Measurements from ENCODE around the gene ZNF536.

Gene ZNF536

GRCh38 chr19:30376272-30376671 lies 4.1 kb downstream of the ZNF536 start:
- H3K27me3 ChIP-seq (ENCODE audit: control insufficient read depth in 1 of 2, insufficient read depth in 2 of 2, low read length in 2 of 2): peaks cover 11 to 25% of the 10 kb centered on the region in 2 donors
- no peak overlapping the region for H3K9ac ChIP-seq (ENCODE audit: low read length in 2 of 2)
- no peaks in the 10 kb centered on the region for H3K36me3 ChIP-seq (ENCODE audit: control insufficient read depth in 2 of 2, insufficient read depth in 2 of 2, low read length in 2 of 2)
- H3K4me1 ChIP-seq (ENCODE audit: control insufficient read depth, insufficient read depth, low read length): no peaks in the 10 kb centered on the region
- H3K9me3 ChIP-seq (ENCODE audit: control insufficient read depth in 2 of 2, low read length in 2 of 2): peaks cover 0 to 3% of the 10 kb centered on the region in 2 donors
- H3K27ac ChIP-seq (ENCODE audit: low read length): no peak overlapping the region
- no peak overlapping the region for H3K4me3 ChIP-seq (ENCODE audit: low read length in 2 of 2)

GRCh38 chr19:30376826-30377425 lies 4.7 kb downstream of the ZNF536 start:
- Histone ChIP-seq H3K27ac (ENCODE audit: low read length) (no peak overlapping the region), H3K4me3 (ENCODE audit: low read length in 2 of 2) (no peak overlapping the region), H3K9ac (ENCODE audit: low read length in 2 of 2) (no peak overlapping the region), H3K27me3 (ENCODE audit: control insufficient read depth in 1 of 2, insufficient read depth in 2 of 2, low read length in 2 of 2) (peaks cover 11 to 25% of the 10 kb centered on the region in 2 donors), H3K4me1 (ENCODE audit: control insufficient read depth, insufficient read depth, low read length) (no peaks in the 10 kb centered on the region), H3K36me3 (ENCODE audit: control insufficient read depth in 2 of 2, insufficient read depth in 2 of 2, low read length in 2 of 2) (no peaks in the 10 kb centered on the region), H3K9me3 (ENCODE audit: control insufficient read depth in 2 of 2, low read length in 2 of 2) (peaks cover 0 to 3% of the 10 kb centered on the region in 2 donors)

DNA sequence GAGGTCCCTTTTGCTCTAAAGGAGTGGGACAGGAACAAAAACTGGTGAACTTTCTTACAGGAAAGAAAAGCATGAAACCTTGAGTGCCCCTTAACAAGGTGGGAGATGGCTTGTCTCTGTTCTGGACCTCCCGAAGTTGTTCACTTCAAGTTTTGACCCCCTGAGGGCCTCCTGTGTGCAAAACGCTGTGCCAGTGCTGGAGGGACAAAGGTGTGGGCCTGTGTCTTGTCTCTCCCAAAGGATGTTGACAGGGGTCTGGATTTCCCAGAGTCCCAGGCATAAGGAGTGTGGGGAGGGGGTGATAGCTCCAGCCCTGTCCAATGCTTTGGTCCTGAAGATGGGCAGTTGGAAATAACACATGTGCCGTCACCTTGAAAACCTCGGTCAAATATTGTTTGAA lies 6.5 kb downstream of the ZNF536 start:
- no peak overlapping the region for H3K9ac ChIP-seq (ENCODE audit: low read length in 2 of 2)
- H3K9me3 ChIP-seq (ENCODE audit: control insufficient read depth in 2 of 2, low read length in 2 of 2): peaks cover 0 to 3% of the 10 kb centered on the region in 2 donors
- H3K27me3 ChIP-seq (ENCODE audit: control insufficient read depth in 1 of 2, insufficient read depth in 2 of 2, low read length in 2 of 2): peaks cover 11 to 23% of the 10 kb centered on the region in 2 donors
- H3K4me3 ChIP-seq (ENCODE audit: low read length in 2 of 2): no peak overlapping the region
- no peak overlapping the region for H3K27ac ChIP-seq (ENCODE audit: low read length)
- no peaks in the 10 kb centered on the region for H3K4me1 ChIP-seq (ENCODE audit: control insufficient read depth, insufficient read depth, low read length)
- H3K36me3 ChIP-seq (ENCODE audit: control insufficient read depth in 2 of 2, insufficient read depth in 2 of 2, low read length in 2 of 2): no peaks in the 10 kb centered on the region

- Histone ChIP-seq H3K27me3 (ENCODE audit: control insufficient read depth in 1 of 2, insufficient read depth in 2 of 2, low read length in 2 of 2) (peaks cover 11 to 16% of the 10 kb centered on the region in 2 donors), H3K36me3 (ENCODE audit: control insufficient read depth in 2 of 2, insufficient read depth in 2 of 2, low read length in 2 of 2) (no peaks in the 10 kb centered on the region), H3K4me1 (ENCODE audit: control insufficient read depth, insufficient read depth, low read length) (no peaks in the 10 kb centered on the region), H3K9ac (ENCODE audit: low read length in 2 of 2) (no peak overlapping the region), H3K27ac (ENCODE audit: low read length) (no peak overlapping the region), H3K9me3 (ENCODE audit: control insufficient read depth in 2 of 2, low read length in 2 of 2) (peaks cover 0 to 3% of the 10 kb centered on the region in 2 donors), H3K4me3 (ENCODE audit: low read length in 2 of 2) (no peak overlapping the region)
Measured at GRCh38 chr19:30379841-30380610, 7.8 kb downstream of the ZNF536 start.

DNA sequence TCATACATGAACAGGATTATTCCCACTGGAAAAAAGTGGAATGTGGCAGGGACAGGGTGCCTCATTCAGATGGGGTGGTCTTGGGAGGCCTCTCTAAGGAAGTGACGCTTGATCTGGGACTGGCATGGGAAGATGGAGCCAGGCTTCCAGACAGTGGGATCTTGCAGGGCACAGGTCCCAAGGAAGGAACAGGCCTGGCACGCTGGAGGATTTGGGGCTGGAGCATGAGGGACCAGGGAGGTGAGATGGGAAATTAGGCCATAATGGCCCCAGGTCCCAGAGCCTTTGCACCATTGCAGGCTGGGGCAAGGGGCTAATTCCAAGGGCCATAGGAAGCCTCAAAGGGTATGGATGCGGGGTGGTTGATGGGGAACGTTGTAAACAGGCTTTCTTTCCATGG lies 9.2 kb downstream of the ZNF536 start:
- H3K9ac ChIP-seq (ENCODE audit: low read length in 2 of 2): no peak overlapping the region
- H3K27ac ChIP-seq (ENCODE audit: low read length): no peak overlapping the region
- H3K9me3 ChIP-seq (ENCODE audit: control insufficient read depth in 2 of 2, low read length in 2 of 2): peaks cover 0 to 3% of the 10 kb centered on the region in 2 donors
- peaks cover 2 to 5% of the 10 kb centered on the region in 2 donors for H3K27me3 ChIP-seq (ENCODE audit: control insufficient read depth in 1 of 2, insufficient read depth in 2 of 2, low read length in 2 of 2)
- H3K4me1 ChIP-seq (ENCODE audit: control insufficient read depth, insufficient read depth, low read length): no peaks in the 10 kb centered on the region
- H3K4me3 ChIP-seq (ENCODE audit: low read length in 2 of 2): no peak overlapping the region
- no peaks in the 10 kb centered on the region for H3K36me3 ChIP-seq (ENCODE audit: control insufficient read depth in 2 of 2, insufficient read depth in 2 of 2, low read length in 2 of 2)

DNA sequence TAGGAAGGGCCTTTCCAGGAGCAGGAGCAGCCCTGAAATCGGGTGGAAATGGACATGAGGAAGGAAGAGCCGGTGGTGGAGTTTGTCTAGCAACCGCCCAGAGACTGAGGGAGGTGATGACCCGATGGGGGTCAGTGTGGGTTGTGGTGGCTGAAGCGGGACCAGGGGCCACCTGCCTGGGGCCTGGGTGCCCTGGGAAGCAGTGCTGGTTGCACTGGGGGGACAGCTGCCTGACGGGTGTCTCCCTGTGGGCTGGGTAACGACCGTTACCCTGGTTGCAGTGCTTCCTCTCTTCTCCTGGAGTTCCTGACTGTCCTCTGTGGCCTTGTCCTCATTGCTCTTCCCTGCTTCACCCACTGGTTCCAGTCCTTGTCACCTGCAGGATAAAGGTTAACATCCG lies 13.0 kb downstream of the ZNF536 start:
- no peaks in the 10 kb centered on the region for H3K4me1 ChIP-seq (ENCODE audit: control insufficient read depth, insufficient read depth, low read length)
- no peaks in the 10 kb centered on the region for H3K9me3 ChIP-seq (ENCODE audit: control insufficient read depth in 2 of 2, low read length in 2 of 2)
- no peak overlapping the region for H3K27ac ChIP-seq (ENCODE audit: low read length)
- no peaks in the 10 kb centered on the region for H3K36me3 ChIP-seq (ENCODE audit: control insufficient read depth in 2 of 2, insufficient read depth in 2 of 2, low read length in 2 of 2)
- H3K9ac ChIP-seq (ENCODE audit: low read length in 2 of 2): no peak overlapping the region
- H3K4me3 ChIP-seq (ENCODE audit: low read length in 2 of 2): no peak overlapping the region
- peaks cover 0 to 2% of the 10 kb centered on the region in 2 donors for H3K27me3 ChIP-seq (ENCODE audit: control insufficient read depth in 1 of 2, insufficient read depth in 2 of 2, low read length in 2 of 2)

DNA sequence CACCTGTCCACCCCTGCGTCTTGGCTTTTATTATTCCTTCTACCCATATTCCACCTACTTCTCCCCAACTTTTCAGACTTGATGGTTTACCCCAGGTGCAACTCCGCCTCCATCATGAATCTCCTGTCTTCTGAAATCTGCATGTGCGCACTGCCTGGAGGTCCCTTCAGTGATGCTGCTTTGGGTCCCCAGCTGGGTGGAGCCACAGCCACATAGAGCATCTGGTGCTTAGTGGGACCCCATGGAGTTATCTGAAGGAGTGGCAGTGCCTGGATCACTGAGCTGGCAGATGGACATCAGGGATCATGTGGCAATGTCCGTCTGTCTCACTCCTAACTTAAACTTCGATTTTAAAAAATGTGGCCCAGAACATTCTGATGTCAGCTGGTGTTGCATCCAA lies 13.5 kb downstream of the ZNF536 start:
- Histone ChIP-seq H3K9me3 (ENCODE audit: control insufficient read depth in 2 of 2, low read length in 2 of 2) (no peaks in the 10 kb centered on the region), H3K36me3 (ENCODE audit: control insufficient read depth in 2 of 2, insufficient read depth in 2 of 2, low read length in 2 of 2) (no peaks in the 10 kb centered on the region), H3K27ac (ENCODE audit: low read length) (no peak overlapping the region), H3K9ac (ENCODE audit: low read length in 2 of 2) (no peak overlapping the region), H3K4me3 (ENCODE audit: low read length in 2 of 2) (no peak overlapping the region), H3K27me3 (ENCODE audit: control insufficient read depth in 1 of 2, insufficient read depth in 2 of 2, low read length in 2 of 2) (peaks cover 0 to 2% of the 10 kb centered on the region in 2 donors), H3K4me1 (ENCODE audit: control insufficient read depth, insufficient read depth, low read length) (no peaks in the 10 kb centered on the region)

GRCh38 chr19:30386551-30387143 lies 14.5 kb downstream of the ZNF536 start:
- Histone ChIP-seq H3K9me3 (ENCODE audit: control insufficient read depth in 2 of 2, low read length in 2 of 2) (no peaks in the 10 kb centered on the region), H3K27ac (ENCODE audit: low read length) (no peak overlapping the region), H3K36me3 (ENCODE audit: control insufficient read depth in 2 of 2, insufficient read depth in 2 of 2, low read length in 2 of 2) (no peaks in the 10 kb centered on the region), H3K27me3 (ENCODE audit: control insufficient read depth in 1 of 2, insufficient read depth in 2 of 2, low read length in 2 of 2) (peaks cover 0 to 2% of the 10 kb centered on the region in 2 donors), H3K4me1 (ENCODE audit: control insufficient read depth, insufficient read depth, low read length) (no peaks in the 10 kb centered on the region), H3K4me3 (ENCODE audit: low read length in 2 of 2) (no peak overlapping the region), H3K9ac (ENCODE audit: low read length in 2 of 2) (no peak overlapping the region)

DNA sequence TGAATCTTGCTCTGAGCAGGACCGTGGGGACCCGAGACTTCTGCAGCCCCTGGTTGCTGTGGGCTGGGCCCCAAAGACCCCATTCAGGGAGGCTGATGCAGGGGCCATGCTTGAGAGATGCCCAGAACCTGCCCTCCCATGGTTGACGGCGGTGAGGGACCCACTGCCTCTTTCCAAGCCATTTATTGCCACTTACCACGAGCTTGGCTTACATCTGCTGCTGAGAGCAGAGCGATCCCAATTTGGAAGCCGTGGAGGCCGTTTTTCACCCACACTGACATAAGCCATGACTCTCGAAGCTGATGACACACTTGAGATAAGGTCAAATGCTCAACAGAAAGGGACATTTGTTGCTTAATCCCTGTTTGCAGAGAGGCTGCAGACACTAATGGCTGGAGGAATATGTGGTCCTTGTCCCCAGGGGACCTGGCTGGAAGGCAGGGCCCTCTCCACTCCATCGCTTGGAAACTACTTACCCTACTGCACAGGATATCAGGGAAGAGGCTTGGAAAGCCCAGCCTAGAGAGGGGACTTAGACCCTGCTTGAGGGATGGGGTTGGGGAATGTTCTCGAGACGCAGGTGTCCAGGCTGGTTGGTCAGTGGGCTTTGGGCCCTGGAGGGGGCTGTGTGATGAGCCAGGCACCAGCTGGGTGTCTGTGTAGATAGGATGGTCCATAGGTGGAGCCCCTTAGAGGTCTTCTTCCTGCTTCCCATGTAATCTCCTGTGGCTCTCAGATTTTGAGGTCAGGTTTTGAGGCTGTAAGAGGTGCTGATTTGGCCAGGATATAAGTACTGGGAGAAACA lies 15.3 kb downstream of the ZNF536 start:
- Histone ChIP-seq H3K4me1 (ENCODE audit: control insufficient read depth, insufficient read depth, low read length) (no peaks in the 10 kb centered on the region), H3K27me3 (ENCODE audit: control insufficient read depth in 1 of 2, insufficient read depth in 2 of 2, low read length in 2 of 2) (peaks cover 0 to 4% of the 10 kb centered on the region in 2 donors), H3K36me3 (ENCODE audit: control insufficient read depth in 2 of 2, insufficient read depth in 2 of 2, low read length in 2 of 2) (no peaks in the 10 kb centered on the region), H3K4me3 (ENCODE audit: low read length in 2 of 2) (no peak overlapping the region), H3K27ac (ENCODE audit: low read length) (no peak overlapping the region), H3K9me3 (ENCODE audit: control insufficient read depth in 2 of 2, low read length in 2 of 2) (no peaks in the 10 kb centered on the region), H3K9ac (ENCODE audit: low read length in 2 of 2) (no peak overlapping the region)

- Histone ChIP-seq H3K9ac (ENCODE audit: low read length in 2 of 2) (no peak overlapping the region), H3K9me3 (ENCODE audit: control insufficient read depth in 2 of 2, low read length in 2 of 2) (no peaks in the 10 kb centered on the region), H3K27ac (ENCODE audit: low read length) (no peak overlapping the region), H3K4me3 (ENCODE audit: low read length in 2 of 2) (no peak overlapping the region), H3K36me3 (ENCODE audit: control insufficient read depth in 2 of 2, insufficient read depth in 2 of 2, low read length in 2 of 2) (no peaks in the 10 kb centered on the region), H3K4me1 (ENCODE audit: control insufficient read depth, insufficient read depth, low read length) (no peaks in the 10 kb centered on the region), H3K27me3 (ENCODE audit: control insufficient read depth in 1 of 2, insufficient read depth in 2 of 2, low read length in 2 of 2) (peaks cover 0 to 4% of the 10 kb centered on the region in 2 donors)
Measured at GRCh38 chr19:30388327-30388726, 16.1 kb downstream of the ZNF536 start.
